NCI-H226 (cell line): ENCODE measurements around the gene CMYA5.
"Not testable (repeated sequence)": the region's sequence is repeated elsewhere in the genome, so short reads cannot be mapped to it uniquely, and the experiment has no call there.

Experiments used
- DNase-seq: peaks from one replicate; pipeline ENCODE4 v3.0.0-alpha.2; 2015

Gene CMYA5

GRCh38 chr5:79753092-79753491 is 63.5 kb downstream of the CMYA5 start:
- DNase-seq: no peak

- DNase-seq: no peak
Measured at GRCh38 chr5:79753877-79754645, 64.4 kb downstream of the CMYA5 start.

GRCh38 chr5:79754865-79755555 is 65.4 kb downstream of the CMYA5 start:
- no peak for DNase-seq

GRCh38 chr5:79756076-79756475 is 66.4 kb downstream of the CMYA5 start:
- DNase-seq: no peak

GRCh38 chr5:79759436-79759835 is 69.8 kb downstream of the CMYA5 start:
- peak; percentile 65 for DNase-seq

GRCh38 chr5:79759848-79760247 is 70.2 kb downstream of the CMYA5 start:
- no peak for DNase-seq

GRCh38 chr5:79762929-79763328 is 73.3 kb downstream of the CMYA5 start:
- no peak for DNase-seq

GRCh38 chr5:79764147-79764546 is 74.5 kb downstream of the CMYA5 start:
- DNase-seq: not testable (repeated sequence)

- DNase-seq: no peak
Measured at GRCh38 chr5:79771387-79771786, 81.8 kb downstream of the CMYA5 start.

GRCh38 chr5:79772651-79773050 is 83.0 kb downstream of the CMYA5 start:
- DNase-seq: no peak

- no peak for DNase-seq
Measured at GRCh38 chr5:79773612-79774011, 84.0 kb downstream of the CMYA5 start.

GRCh38 chr5:79774171-79774854 is 84.7 kb downstream of the CMYA5 start:
- peak; percentile 20 for DNase-seq

- DNase-seq: no peak
Measured at GRCh38 chr5:79774855-79775237, 85.2 kb downstream of the CMYA5 start.

GRCh38 chr5:79784741-79785140 is 95.1 kb downstream of the CMYA5 start:
- DNase-seq: not testable (repeated sequence)

- no peak for DNase-seq
Measured at GRCh38 chr5:79785983-79786382, 96.3 kb downstream of the CMYA5 start.

- no peak for DNase-seq
Measured at GRCh38 chr5:79787448-79787847, 97.8 kb downstream of the CMYA5 start.

GRCh38 chr5:79791843-79792242 is 102.2 kb downstream of the CMYA5 start:
- DNase-seq: no peak

GRCh38 chr5:79792463-79792862 is 102.8 kb downstream of the CMYA5 start:
- no peak for DNase-seq

- no peak for DNase-seq
Measured at GRCh38 chr5:79793304-79793703, 103.7 kb downstream of the CMYA5 start.

- DNase-seq: no peak
Measured at GRCh38 chr5:79793722-79794121, 104.1 kb downstream of the CMYA5 start.

- DNase-seq: no peak
Measured at GRCh38 chr5:79794347-79794746, 104.7 kb downstream of the CMYA5 start.

GRCh38 chr5:79795764-79796398 is 106.2 kb downstream of the CMYA5 start:
- DNase-seq: peak; percentile 7

GRCh38 chr5:79798893-79799590 is 109.4 kb downstream of the CMYA5 start:
- DNase-seq: no peak
